ENCODE measurements around the gene INPP4B.

INPP4B gene

GRCh38 chr4:142725886-142726285, 120.2 kb downstream of the INPP4B start:
- no peak for DNase-seq

GRCh38 chr4:142721187-142721586, 124.9 kb downstream of the INPP4B start:
- DNase-seq: no peak

- DNase-seq: no peak
Measured at GRCh38 chr4:142719854-142720541, 126.1 kb downstream of the INPP4B start.

- no peak for DNase-seq
Measured at GRCh38 chr4:142718981-142719380, 127.1 kb downstream of the INPP4B start.

DNA sequence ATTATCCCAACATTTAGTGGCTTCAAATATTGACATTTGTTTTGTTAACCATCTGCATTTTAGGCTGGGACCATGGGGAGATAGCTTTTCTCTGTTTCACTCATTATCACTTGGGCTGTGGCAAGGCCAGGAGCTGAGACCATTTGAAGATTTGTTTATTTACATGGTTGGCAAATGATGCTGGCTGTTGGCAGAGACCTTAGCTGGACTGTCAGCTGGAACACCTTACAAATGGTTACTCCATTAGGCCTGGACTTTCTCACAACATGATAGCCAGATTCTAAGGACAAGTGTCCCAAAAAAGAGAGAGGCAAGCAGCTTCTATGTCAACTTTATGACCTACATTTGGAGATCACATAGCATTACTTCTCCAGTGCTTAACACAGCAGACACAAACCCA, 130.4 kb downstream of the INPP4B start:
- no peak for DNase-seq

DNA sequence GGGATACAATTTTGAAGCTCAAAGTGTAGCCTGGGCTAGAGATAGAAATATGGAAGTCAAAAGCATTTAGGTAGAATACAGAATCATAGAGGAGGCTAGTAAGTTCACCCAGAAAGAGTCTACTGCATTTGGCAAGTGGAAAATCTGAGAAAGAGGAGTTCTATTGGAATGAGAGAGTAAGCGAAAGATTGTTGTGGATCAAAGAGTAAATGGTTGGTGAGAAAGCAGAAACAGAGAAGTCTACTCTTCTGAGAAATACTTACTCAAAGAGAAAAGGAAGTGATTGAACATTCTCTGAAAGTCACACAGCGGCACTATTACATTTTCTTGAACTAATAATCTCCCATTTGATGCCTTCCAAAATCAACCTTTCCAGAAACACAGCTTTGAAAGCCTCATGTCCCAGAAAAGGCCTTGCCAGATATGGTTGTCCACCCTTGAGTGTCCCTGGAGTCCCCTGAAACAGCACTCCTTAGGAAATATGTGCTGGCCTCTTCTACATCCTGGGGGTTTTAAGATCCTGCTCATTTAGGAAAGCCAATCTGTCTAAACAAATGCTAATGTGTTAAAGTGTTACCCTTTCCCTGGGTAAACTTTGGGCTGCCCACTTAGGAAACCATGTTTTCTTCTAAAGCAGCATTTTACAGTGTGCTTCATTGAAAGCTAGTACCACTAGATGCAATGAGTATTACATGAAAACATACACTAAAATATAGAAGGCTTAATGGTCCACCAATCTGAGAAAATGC, 132.6 kb downstream of the INPP4B start:
- no peak for DNase-seq

DNA sequence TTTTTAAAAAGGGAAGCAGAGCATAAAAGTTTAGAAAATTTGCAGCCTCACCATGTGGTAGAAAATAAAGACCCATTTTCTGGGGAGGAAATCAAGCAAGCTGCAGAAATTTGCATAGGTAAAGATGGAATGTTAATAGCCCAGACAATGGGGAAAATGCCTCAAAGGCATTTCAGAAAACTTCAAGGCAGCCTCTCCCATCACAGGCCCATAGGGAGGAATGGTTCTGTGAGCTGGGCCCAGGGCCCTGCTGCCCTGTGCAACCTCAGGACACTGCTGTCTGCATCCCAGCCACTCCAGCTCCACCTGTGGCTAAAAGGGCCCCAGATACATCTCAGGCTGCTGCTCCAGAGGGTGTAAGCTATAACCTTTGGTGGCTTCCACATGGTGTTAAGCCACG, 137.9 kb downstream of the INPP4B start:
- no peak for DNase-seq

DNA sequence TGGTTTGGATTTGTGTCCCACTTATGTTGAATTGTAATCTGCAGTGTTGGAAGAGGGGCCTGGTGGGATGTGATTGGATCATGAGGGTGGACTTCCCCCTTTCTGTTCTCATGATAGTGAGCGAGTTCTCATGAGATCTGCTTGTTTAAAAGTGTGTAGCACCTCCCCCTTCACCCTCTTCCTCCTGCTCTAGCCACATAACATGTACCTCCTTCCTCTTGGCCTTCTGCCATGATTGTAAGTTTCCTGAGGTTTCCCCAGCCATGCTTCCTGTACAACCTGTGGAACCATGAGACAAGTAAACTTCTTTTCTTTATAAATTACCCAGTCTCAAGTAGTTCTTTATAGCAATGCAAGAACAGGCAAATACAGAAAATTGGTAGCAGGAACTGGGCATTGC, 138.7 kb downstream of the INPP4B start:
- DNase-seq: no peak

DNA sequence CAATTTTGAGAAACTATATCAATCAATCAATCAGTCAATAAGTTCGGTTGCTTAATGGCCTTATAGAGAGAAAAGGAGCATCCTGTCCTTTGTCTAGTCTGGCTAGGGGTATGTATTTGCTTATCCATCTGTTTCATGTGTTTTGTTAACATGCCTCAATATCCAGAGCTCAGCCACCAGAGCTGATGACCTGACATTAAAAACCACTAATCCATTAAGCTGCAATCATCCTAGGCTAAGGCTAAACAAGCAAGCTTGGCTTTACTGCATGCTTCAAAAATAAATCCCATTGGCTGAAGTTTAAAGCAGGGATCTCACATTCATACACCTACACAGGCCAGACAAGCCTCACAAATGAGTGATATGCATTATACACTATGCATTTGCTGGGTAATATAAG, 139.7 kb downstream of the INPP4B start:
- DNase-seq: no peak

GRCh38 chr4:142705820-142706219, 140.3 kb downstream of the INPP4B start:
- no peak for DNase-seq

DNA sequence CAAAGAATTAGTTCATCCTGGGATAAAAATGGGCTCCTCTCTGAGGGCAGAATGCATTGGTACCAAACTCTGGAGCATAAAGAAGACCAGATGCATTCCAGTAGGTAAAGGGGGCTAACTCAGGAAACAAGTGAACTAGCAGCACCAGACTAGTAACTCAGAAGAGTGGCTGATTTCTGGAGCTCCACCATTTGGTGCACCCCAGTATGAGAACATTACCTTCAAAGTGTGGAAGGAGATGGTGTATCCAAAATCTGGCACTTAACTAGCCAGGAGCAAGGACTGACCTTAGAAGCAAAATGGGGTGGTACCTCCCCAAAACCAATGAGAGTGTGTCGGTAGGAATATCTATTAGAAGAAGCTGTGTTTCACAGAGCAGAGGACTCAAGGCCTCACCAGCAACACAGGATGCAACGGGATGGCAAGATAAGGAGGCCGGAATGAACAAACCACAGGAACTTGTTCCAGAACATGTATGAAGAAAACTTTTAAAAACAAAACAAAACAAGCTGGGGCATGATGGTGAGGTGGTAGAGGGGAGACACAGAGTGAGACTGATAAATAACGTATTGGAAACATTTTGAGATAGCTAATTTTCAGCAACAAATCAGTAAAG, 142.3 kb downstream of the INPP4B start:
- peak in 1 of 4 experiments; percentile 3 for DNase-seq

DNA sequence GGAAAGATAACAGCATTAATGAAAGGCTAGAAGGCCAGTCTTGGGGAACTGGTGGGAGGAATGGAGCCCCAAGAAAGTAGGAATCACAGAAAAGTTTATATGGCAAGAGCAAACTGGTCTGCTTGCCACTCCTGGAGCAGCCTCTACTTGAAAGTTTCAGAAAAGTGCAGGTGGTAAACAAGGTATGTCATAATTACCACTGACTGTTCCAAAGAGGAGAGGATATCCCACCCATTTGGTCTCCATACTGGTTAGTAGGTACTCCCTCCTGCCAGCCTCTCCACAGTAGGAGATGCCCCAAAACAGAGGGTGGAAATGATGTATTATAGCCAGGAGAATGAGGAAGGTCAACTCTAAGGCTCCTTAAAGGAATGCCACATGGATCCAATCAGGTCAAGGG, 145.1 kb downstream of the INPP4B start:
- DNase-seq: no peak

GRCh38 chr4:142700531-142700930, 145.6 kb downstream of the INPP4B start:
- no peak for DNase-seq

GRCh38 chr4:142698552-142698951, 147.5 kb downstream of the INPP4B start:
- no peak for DNase-seq

DNA sequence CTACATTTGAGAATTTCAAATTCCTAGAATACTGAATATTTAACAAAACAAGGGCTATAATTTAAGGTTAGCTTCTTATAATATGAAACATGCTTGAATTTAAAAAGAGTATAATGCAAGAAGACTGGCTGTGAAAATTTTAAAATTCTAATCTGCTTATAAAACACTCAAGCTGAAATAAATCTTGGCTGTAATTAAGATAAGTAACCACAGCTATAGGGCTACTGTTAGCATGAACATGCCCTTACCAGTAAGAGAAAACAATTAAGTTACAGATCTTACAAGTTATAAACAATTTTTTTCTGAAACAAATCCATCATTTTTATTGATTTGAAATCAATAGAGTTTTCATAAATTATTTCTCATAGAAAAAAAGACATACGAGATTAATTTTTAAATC, 148.2 kb downstream of the INPP4B start:
- no peak for DNase-seq

GRCh38 chr4:142697320-142697719, 148.8 kb downstream of the INPP4B start:
- DNase-seq: no peak

DNA sequence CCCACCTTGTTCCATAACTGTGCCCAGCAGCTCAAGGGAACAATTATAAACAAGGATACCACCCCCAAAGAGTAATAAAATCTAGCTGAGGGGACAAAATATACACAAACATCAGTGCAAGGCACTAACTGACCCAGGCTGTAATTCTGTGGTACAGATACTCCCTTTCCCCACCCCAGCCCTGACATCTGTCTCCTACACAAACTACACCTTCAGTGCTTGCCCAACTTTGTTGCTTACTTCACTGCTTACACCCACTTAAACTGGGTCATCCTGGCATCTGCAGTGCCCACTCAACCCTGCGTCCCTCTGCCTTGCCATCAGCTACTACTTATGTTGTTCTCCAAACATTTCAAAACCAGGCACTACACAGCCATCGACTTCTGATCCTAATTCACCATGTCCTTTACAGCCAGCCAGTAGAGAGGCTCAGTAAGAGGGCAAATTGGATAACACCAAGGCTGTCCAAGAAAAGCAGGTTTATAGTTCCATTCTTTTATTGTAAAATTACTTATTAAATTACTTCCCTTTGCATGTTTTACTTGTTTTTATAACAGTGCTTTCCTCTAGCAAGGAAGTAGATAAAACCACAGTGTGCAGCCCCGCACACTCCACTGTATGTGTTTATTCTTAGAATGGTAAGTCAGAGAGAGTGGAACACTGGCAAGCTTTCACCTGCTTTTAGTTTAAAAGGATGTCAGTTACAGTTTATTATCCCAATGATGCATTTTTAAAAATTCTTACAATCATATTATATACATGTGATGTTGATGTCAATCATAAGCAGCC, 149.6 kb downstream of the INPP4B start:
- peak in 1 of 4 experiments; percentile 4 for DNase-seq

DNA sequence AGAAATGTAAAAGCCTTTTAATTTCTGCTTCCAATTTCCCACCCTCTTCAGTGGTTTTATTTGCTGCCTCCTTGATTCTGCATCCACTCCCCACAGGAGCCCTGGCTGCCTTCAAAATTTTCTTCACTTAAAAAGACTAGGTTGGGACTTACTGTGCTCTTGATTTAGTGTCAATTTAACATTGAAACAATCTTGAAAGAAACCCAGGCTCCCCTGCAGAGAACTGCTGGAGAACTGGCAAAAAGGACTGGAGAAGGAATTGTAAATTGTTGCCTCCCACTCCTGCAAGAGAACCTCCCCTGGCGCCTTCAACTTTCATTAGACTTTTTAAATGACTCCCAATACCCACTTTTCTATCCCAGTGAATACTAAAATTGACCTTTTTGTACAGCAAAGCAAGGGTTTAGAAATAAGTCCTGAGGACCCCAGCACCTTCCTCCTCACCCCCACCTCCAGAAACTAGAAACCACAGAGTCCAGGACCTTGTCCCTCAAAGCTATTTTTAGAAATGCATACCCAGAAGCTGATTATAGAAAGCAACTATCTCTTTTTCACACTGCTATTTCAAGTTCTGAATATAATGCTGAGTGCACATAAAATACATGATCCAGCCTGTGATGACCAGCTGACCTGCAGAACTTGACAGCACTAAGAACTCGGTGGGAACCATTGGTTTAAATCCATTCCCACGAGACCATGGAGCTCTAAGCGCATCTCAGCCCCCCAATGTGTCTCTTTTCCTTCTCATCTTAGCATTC, 155.5 kb downstream of the INPP4B start:
- DNase-seq: no peak

DNA sequence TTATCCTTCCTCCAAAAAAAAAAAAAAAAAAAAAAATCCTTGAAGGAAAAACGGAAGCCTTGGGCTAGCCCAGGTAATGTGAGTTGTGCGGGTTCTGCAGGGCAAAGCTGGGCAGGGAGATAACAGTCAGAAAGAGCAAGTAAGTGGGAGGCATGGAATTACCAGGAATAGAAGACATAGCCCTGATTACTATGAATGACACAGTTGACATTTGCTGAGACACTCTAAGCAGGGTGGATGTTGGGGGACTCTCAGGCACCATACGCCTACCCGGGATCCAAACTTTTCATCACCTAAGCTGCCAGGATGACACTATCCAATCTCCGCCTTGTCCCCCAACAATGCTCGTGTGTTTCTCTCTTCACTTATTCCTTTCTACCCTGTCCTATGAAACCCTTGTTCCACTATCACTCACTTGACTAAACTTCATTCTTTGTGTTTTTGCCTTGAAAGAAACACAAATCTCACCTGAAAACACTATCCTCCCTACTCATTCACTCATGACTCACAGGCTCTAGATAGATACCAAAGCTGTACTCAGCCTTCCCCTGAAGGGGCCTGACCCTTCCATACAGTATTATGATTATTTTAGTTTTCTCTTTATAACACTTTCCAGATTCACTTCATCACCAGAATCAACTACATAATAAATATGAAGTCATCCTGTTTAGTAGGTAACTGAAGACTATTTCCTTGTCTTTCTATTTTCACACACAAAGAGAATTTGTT, 158.4 kb downstream of the INPP4B start:
- DNase-seq: no peak

DNA sequence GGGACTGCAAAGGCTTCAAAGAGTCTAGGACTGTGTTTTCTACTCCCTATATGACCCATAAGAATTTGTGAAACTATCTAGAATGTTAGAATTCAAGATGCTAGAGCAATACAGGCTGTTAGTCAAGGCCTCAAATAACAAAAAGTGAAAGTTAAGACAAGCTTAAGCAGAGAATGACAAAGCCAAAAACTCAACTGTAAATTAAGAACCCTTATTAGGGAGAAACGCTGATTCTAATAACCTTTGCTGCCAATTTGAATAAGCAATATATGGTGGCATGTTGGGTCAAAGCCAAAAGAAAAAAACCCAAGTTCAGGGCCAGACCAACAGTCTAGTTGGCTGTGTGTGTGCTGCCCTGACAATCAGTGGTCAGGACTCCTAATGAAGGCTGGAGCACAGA, 160.0 kb downstream of the INPP4B start:
- DNase-seq: no peak

DNA sequence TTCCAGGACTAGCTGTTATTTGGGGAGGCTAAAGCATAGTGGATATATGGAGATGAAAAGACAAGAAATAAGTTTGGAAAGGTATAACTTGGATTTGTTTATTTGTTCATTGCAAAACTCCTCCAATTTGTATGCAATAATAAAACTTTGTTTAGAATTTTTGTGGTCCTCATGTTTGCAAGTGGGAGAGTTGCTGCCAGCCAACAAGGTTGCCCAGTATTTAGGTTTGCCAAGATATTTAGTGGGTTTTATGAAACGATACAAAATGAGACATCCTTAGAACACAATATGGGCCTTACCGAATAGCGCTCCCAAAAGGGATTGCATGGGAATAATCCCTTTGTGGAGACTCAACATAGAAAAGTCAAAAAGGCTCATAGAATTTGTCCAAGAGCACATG, 162.1 kb downstream of the INPP4B start:
- DNase-seq: no peak

DNA sequence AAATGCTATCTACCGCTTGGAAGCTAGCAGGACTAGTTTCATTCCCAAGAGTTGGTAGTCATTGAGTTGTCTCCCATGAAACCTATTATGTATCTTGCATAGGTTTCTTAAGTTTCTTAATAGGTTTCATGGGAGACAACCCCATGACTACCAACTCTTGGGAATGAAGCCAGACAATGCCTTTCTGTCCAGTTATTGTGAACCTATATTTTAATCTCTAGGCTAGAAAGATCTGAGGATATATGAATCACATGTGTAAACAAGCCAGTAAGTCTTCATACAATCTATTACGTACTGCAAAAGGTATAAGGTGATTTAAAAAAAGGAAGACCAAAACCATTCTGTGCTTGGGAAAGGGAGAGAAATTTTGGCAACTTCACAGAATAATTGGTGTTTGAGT, 162.6 kb downstream of the INPP4B start:
- DNase-seq: no peak
